AG04450 (cell line): Measurements from ENCODE around the gene TBCE. TPM values are rescaled to one million over a fixed set of nuclear protein-coding genes. Genes with fewer than 3 reads are reported as not detected.

ENCODE experiments used
- CTCF ChIA-PET: fragments of 300-600, 350-600 bp; formaldehyde crosslinking; extraction: SDS; loops from one replicate; lab custom pipeline; 2022; ENCODE audit warnings: antibody characterized with exemption, inconsistent platforms; lab: Charles Lee
- POLR2A ChIA-PET: fragments of 350-600 bp; formaldehyde crosslinking; extraction: SDS; loops from one replicate; lab custom pipeline; 2021; ENCODE audit warnings: antibody characterized with exemption, inconsistent platforms; lab: Yijun Ruan, JAX
- DNase-seq: peaks from one replicate; pipeline ENCODE4 v3.0.0-alpha.2; 2011; ENCODE audit warnings: low read depth, low spot score
- H3K27ac ChIP-seq: one replicate; pipeline ENCODE4 v1.5.1; 2012; ENCODE audit warnings: low read depth, low read length, control low read depth
- H3K27me3 ChIP-seq: one replicate; pipeline ENCODE4 v1.6.0; 2012; ENCODE audit warnings: low read length; ENCODE audit not compliant: control insufficient read depth, insufficient read depth
- H3K4me3 ChIP-seq: 2 replicates; pipeline ENCODE4 v1.5.1; 2011; ENCODE audit warnings: mild to moderate bottlenecking, low read depth, low read length, control low read depth
- H3K9me3 ChIP-seq: 2 replicates; pipeline ENCODE4 v1.5.1; 2012; ENCODE audit warnings: low read length; ENCODE audit not compliant: control insufficient read depth, insufficient read depth
- polyA plus RNA-seq: library from polyadenylated mRNA; depleted of rRNA; stranded (reverse); fragments of >200 nt; gene quantifications from 2 replicates; pipeline ENCODE4 v1.2.3, GENCODE V29; 2011
- TF ChIP-seq, protein P1 (sequence below): IDR thresholded peaks from 2 replicates; pipeline ENCODE4 v1.5.1; 2011; ENCODE audit warnings: low read depth, low read length, control low read depth, inconsistent platforms

Gene TBCE
- polyA plus RNA-seq, 1 experiment, result 36.5 TPM

- Histone ChIP-seq H3K27me3 (no peaks in the 10 kb centered on the region), H3K4me3 (no peak overlapping the region), H3K27ac (no peak overlapping the region), H3K9me3 (no peaks in the 10 kb centered on the region)
- DNase-seq, result no peak
- TF ChIP-seq, protein P1, sequence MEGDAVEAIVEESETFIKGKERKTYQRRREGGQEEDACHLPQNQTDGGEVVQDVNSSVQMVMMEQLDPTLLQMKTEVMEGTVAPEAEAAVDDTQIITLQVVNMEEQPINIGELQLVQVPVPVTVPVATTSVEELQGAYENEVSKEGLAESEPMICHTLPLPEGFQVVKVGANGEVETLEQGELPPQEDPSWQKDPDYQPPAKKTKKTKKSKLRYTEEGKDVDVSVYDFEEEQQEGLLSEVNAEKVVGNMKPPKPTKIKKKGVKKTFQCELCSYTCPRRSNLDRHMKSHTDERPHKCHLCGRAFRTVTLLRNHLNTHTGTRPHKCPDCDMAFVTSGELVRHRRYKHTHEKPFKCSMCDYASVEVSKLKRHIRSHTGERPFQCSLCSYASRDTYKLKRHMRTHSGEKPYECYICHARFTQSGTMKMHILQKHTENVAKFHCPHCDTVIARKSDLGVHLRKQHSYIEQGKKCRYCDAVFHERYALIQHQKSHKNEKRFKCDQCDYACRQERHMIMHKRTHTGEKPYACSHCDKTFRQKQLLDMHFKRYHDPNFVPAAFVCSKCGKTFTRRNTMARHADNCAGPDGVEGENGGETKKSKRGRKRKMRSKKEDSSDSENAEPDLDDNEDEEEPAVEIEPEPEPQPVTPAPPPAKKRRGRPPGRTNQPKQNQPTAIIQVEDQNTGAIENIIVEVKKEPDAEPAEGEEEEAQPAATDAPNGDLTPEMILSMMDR, result no peak
- ChIA-PET POLR2A (no interaction called here), CTCF (interaction anchor here (0.6 to 2.2 kb wide), 2 partner anchors 16 to 383 kb away, joined by 4 to 16 read pairs; no protein-coding TSS in a partner anchor)
Observed at GRCh38 chr1:235399661-235400060, 32.4 kb downstream of the TBCE start.

- CTCF ChIA-PET, result no interaction called here
- Histone ChIP-seq H3K27me3 (no peaks in the 10 kb centered on the region), H3K9me3 (no peaks in the 10 kb centered on the region), H3K27ac (no peak overlapping the region), H3K4me3 (no peak overlapping the region)
- no peak for DNase-seq
- POLR2A ChIA-PET, result no interaction called here
- TF ChIP-seq, protein P1, result no peak
Observed at GRCh38 chr1:235401251-235401650, 34.0 kb downstream of the TBCE start.

DNA sequence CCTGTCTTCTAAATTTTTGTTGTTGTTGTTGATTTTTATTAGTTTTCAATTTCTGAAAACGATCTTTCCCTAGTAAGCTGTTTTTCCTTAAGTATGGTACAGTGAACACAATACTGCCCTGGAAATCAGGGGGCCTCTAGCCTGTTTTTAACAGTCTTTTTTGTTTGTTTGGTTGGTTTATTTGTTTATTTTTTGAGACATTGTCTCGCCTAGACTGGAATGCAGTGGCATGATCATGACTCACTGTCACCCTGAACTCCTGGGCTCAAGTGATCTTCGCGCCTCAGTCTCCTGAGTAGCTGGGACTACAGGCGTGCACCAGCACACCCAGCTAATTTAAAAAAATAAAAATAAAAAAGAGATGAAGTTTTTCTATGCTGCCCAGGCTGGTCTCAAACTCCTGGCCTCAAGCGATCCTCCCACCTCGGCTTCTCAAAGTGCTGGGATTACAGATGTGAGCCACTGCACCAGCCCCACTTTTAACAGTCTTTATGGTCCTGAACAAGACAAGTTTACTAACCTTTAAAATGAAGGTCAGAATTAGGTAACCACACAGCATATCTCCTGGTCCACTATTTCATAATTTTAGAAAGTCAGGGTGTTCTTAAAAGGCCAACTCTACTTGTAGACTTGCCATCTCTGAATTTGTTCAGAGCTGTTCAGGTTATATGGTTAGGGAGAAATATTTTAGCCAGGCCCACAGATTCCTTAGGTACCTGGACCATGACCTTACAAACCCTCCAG lies 35.4 kb downstream of the TBCE start:
- Histone ChIP-seq H3K9me3 (no peaks in the 10 kb centered on the region), H3K27ac (no peak overlapping the region), H3K4me3 (no peak overlapping the region), H3K27me3 (no peaks in the 10 kb centered on the region)
- CTCF ChIA-PET, result interaction anchor here (0.6 to 1.2 kb wide), 2 partner anchors 13 to 14 kb away, joined by 3 to 6 read pairs; no protein-coding TSS in a partner anchor
- POLR2A ChIA-PET, result no interaction called here
- TF ChIP-seq, protein P1, result no peak
- DNase-seq, result no peak

DNA sequence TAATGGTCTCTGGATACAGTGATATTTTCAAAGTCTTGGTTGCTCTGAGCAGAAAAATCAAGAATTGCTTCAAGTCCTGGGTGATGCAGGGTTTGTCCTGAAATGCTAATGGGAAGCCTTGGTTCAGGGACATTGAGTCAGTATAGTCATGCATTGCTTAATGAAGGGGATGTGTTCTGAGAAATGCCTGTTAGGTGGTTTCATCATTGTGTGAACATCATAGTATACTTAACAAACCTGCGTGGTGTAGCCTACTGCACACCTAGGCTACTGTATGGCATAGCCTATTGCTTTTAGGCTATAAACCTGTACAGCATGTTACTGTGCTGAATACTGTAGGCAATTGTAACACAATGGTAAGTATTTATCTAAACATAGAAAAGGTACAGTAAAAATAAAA lies 36.4 kb downstream of the TBCE start:
- H3K27ac ChIP-seq, result no peak overlapping the region
- H3K4me3 ChIP-seq, result no peak overlapping the region
- no peaks in the 10 kb centered on the region for H3K27me3 ChIP-seq
- DNase-seq, result no peak
- POLR2A ChIA-PET, result no interaction called here
- no peaks in the 10 kb centered on the region for H3K9me3 ChIP-seq
- CTCF ChIA-PET, result interaction anchor here (5.9 kb wide), 1 partner anchor 13 kb away, joined by 46 read pairs; no protein-coding TSS in a partner anchor
- TF ChIP-seq, protein P1, result no peak

DNA sequence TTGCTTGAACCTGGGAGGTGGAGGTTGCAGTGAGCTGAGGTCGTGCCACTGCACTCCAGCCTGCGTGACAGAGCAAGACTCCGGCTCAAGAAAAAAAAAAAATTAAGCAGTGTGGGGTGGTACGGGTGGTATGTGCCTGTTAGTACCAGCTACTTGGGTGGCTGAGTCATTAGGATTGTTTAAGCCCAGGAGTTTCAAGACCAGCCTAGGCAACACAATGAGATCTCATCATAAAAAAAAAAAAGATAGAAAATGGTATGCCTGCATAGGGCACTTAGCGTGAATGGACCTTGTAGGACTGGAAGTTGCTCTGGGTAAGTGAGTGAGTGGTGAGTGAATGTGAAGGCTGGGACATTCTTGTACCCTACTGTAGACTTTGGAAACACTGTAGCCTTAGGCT lies 37.0 kb downstream of the TBCE start:
- H3K27ac ChIP-seq, result no peak overlapping the region
- CTCF ChIA-PET, result interaction anchor here (5.9 kb wide), 1 partner anchor 12 kb away, joined by 46 read pairs; no protein-coding TSS in a partner anchor
- POLR2A ChIA-PET, result no interaction called here
- no peak overlapping the region for H3K4me3 ChIP-seq
- no peaks in the 10 kb centered on the region for H3K9me3 ChIP-seq
- TF ChIP-seq, protein P1, result no peak
- H3K27me3 ChIP-seq, result no peaks in the 10 kb centered on the region
- no peak for DNase-seq
